Esophagus (tissue), 2 donors: Measurements from ENCODE around the gene PTK7. TPM values are rescaled to one million over a fixed set of nuclear protein-coding genes. Genes with fewer than 3 reads are reported as not detected.
"Not testable (repeated sequence)": the region's sequence is repeated elsewhere in the genome, so short reads cannot be mapped to it uniquely, and the experiment has no call there.

Experiments
- H3K27ac ChIP-seq, 2 donors: one replicate each; pipeline ENCODE4 v1.5.1; 2013; ENCODE audit warnings: low read depth in 2 of 2, mild to moderate bottlenecking in 2 of 2, inconsistent platforms in 1 of 2, low read length in 1 of 2, moderate library complexity in 1 of 2
- H3K27me3 ChIP-seq, 2 donors: one replicate each; pipeline ENCODE4 v1.6.1; 2013; ENCODE audit warnings: low read length in 2 of 2, control low read depth in 1 of 2, mild to moderate bottlenecking in 1 of 2; ENCODE audit not compliant: insufficient read depth in 2 of 2, control insufficient read depth in 1 of 2
- H3K36me3 ChIP-seq, 2 donors: one replicate each; pipeline ENCODE4 v1.6.1; 2013; ENCODE audit warnings: low read length in 1 of 2; ENCODE audit not compliant: control insufficient read depth in 2 of 2, insufficient read depth in 2 of 2
- H3K4me1 ChIP-seq, 2 donors: one replicate each; pipeline ENCODE4 v1.6.1; 2013; ENCODE audit warnings: low read length in 1 of 2; ENCODE audit not compliant: control insufficient read depth in 2 of 2, insufficient read depth in 2 of 2
- H3K4me3 ChIP-seq, 2 donors: one replicate each; pipeline ENCODE4 v1.5.1; 2013; ENCODE audit warnings: low read length in 2 of 2, mild to moderate bottlenecking in 2 of 2, low read depth in 1 of 2, moderate library complexity in 1 of 2
- H3K9me3 ChIP-seq, 2 donors: one replicate each; pipeline ENCODE4 v1.6.1; 2013; ENCODE audit warnings: mild to moderate bottlenecking in 2 of 2, low read depth in 1 of 2, low read length in 1 of 2, moderate library complexity in 1 of 2; ENCODE audit not compliant: control insufficient read depth in 2 of 2, insufficient read depth in 1 of 2
- WGBS, 2 donors: extraction: QIAGEN DNeasy Blood & Tissue Kit; methylation state at CpG; one replicate each; pipeline ENCODE4 v1.1.7; 2013; 5-methylcytosine and 5-hydroxymethylcytosine counted together
- polyA plus RNA-seq, 2 donors: library from polyadenylated mRNA; stranded (reverse); fragments of 200-250 nt; gene quantifications; one replicate each; pipeline ENCODE4 v1.2.3, GENCODE V29; 2013
- donor health status: healthy with polysubstance abuse.
- donor health status: Bipolar disorder and iron deficiency.

Gene PTK7
- polyA plus RNA-seq, 2 donors = 25.8 to 39.7 TPM

DNA sequence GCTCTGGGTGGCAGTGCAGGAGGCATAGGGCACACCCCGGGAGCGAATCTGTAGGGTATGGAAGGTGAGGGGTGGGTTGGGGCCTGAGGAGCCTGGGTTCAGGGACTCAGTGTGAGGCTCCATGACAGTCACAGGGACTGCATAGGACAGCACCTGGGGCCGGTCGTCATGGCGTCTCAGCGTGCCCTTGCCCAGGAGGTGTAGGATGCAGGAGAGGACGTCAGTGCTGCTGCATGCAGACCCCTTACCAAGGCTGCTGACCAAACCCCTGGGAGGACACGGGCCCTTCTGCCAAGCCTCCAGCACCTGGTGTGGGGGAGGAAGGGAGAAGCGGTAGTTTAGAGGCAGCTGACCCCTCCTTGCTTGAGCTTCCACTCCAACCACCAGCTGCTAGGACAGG, 38.4 kb upstream of the PTK7 start:
- WGBS, 2 donors = 89 to 90% methylated on average over 9 of the region's 9 CpGs
- H3K9me3 ChIP-seq = no peaks in the 10 kb centered on the region
- peaks cover under 1 to 36% of the 10 kb centered on the region in 2 donors for H3K36me3 ChIP-seq
- H3K27me3 ChIP-seq = no peaks in the 10 kb centered on the region
- H3K4me3 ChIP-seq = no peak overlapping the region
- H3K27ac ChIP-seq = no peak overlapping the region
- H3K4me1 ChIP-seq = no peaks in the 10 kb centered on the region

DNA sequence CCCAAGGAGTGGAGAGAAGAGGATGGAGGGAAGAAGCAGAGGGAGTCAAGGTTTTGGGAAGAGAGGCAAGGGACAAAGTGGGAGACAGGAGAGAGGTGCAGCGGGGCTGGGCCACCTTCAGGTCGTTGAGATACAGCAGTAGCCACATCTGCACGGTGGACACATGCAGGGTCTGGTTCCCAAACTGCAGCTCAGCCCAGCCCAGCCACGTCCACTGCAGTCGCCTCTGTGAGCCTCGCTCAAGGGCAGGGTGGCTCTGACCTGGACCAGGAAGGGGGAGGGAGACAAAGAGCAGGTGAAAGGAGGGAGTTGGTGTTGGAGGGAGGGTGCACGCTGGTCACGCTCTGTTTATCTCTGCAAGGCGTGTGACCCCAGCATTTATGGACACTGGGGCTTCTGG, 37.4 kb upstream of the PTK7 start:
- WGBS, 2 donors = 85% methylated on average over 9 of the region's 9 CpGs
- no peaks in the 10 kb centered on the region for H3K4me1 ChIP-seq
- H3K9me3 ChIP-seq = no peaks in the 10 kb centered on the region
- no peak overlapping the region for H3K27ac ChIP-seq
- no peak overlapping the region for H3K4me3 ChIP-seq
- peaks cover 8 to 45% of the 10 kb centered on the region in 2 donors for H3K36me3 ChIP-seq
- no peaks in the 10 kb centered on the region for H3K27me3 ChIP-seq

DNA sequence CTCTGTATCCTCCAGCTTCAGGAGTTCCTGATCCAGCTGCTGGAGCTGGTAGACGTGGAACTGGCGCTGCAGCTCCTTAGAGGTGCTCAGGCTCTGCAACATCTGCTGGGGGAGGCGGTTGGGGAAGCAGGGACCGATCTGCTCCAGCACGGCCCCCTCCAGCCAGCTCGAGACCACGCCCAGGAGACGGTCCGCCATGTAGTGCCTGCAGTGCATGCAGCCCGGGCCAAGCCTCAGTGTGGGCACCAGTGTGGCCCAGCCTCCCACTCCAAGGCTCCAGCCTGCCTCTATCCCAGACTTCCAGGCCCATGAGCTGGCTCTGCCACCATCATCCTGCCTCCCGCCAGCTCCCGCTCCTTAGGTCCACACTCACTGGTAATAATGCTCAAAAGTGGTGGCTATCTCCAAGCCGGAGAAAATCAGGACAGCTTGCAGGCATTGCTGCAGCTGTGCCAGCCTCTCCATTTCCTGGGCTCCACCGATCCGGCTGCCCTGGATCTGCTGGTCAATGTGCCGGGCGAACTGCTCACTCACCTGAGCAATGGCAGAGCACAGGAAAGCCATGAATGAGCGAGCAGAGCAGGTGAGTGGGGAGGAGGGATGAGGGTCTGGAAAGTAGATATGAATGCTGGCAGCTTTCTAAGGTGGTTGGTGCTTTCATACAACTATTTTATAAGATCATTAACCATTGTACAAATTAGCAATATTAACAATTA, 35.4 kb upstream of the PTK7 start:
- WGBS, 2 donors = 94% methylated on average over 18 of the region's 18 CpGs
- Histone ChIP-seq H3K4me3 (no peak overlapping the region), H3K27ac (no peak overlapping the region), H3K9me3 (no peaks in the 10 kb centered on the region), H3K36me3 (peaks cover 8 to 49% of the 10 kb centered on the region in 2 donors), H3K27me3 (no peaks in the 10 kb centered on the region), H3K4me1 (no peaks in the 10 kb centered on the region)

DNA sequence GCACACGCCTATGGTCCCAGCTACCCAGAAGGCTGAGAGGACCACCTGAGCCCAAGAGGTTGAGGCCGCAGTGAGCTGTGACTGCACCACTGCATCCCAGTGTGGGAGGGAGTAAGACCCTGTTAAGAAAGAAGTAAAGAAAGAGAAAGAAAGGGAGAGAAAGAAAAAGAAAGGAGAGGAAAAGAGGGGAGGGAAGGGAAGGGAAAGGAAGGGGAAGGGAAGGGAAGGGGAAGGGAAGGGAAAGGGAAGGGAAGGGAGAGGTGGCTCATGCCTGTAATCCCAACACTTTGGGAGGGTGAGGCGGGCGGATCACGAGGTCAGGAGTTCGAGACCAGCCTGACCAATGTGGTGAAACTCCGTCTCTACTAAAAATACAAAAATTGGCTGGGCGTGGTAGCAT, 34.6 kb upstream of the PTK7 start:
- not testable (repeated sequence) for H3K27ac ChIP-seq, H3K4me3 ChIP-seq, H3K9me3 ChIP-seq, H3K27me3 ChIP-seq, H3K4me1 ChIP-seq
- 94% methylated on average over 5 to 8 of the region's 8 CpGs for WGBS, 2 donors
- peaks cover 8 to 56% of the 10 kb centered on the region in 2 donors for H3K36me3 ChIP-seq

DNA sequence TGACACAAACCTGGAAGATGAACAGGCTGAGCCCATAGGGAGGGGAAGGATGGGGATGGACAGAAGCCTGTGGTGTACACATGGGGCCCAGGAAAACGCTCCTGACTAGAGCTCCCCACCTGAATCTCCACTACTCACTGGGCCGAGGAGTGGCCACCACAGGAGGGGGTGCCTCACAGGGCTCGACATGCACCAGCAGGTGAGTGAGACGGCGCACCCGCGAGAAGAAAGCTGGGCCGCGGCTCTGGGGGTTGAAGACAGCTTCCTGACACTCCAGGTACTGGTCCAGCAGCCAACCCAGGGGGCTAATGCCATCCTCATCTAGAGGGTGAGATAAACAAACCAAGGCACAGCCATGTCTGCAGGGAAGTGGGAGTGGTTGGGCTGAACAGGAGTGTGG, 32.8 kb upstream of the PTK7 start:
- Histone ChIP-seq H3K36me3 (peaks cover 12 to 54% of the 10 kb centered on the region in 2 donors), H3K9me3 (no peaks in the 10 kb centered on the region), H3K4me3 (no peak overlapping the region), H3K27me3 (no peaks in the 10 kb centered on the region), H3K27ac (no peak overlapping the region), H3K4me1 (no peaks in the 10 kb centered on the region)
- WGBS, 2 donors = 89 to 91% methylated on average over 9 of the region's 9 CpGs

DNA sequence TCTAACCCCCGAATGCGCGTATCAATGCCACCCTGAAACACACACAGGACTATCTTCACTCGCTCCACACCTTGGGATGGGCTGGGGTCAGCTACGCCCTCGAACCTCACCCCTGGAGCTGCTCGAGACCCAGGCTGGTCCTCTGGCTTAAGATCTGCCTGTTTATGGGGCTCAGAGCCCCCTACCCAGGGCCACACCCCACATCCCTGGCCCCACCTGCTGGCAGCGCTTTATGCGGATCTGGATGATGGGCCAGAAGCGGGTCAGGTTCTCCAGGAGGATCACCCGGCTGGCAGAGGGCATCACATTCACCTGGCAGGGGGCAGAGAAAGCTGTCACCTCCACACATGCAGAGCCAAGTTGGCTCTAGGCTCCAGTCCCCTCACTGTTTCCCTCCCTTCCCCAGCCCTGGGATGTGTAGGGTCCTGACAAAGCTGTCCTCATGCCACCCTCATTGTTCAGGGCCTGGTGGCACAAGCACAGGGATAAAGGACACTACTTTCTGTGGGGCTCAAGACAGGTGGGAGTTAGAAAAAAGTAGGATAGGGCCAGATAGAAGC, 30.7 kb upstream of the PTK7 start:
- Histone ChIP-seq H3K27me3 (no peaks in the 10 kb centered on the region), H3K4me1 (no peaks in the 10 kb centered on the region), H3K4me3 (no peak overlapping the region), H3K36me3 (peaks cover 13 to 44% of the 10 kb centered on the region in 2 donors), H3K27ac (no peak overlapping the region), H3K9me3 (no peaks in the 10 kb centered on the region)
- 92 to 94% methylated on average over 11 of the region's 11 CpGs for WGBS, 2 donors

DNA sequence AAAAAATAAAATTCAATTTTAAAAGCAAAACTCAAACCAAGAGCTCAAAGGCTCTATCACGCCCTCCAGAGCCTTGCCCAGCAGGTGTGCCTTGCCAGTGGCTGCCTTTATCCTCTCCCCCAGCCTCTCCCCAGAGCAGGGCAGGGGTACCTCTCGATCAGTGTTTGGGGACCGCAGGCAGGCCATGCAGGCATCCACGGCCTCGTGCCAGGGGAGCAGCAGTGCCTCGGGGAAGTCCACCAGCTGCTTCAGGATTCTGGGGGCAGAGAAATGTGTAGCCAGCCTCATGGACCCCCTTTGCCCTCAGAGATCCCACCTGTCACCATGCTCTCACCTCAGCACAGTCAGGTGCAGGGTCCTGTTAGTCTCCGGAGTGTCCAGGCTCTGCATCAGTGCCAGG, 28.1 kb upstream of the PTK7 start:
- Histone ChIP-seq H3K27me3 (no peaks in the 10 kb centered on the region), H3K27ac (no peak overlapping the region), H3K4me1 (peaks cover 0 to 9% of the 10 kb centered on the region in 2 donors), H3K36me3 (peaks cover 10 to 36% of the 10 kb centered on the region in 2 donors), H3K9me3 (no peaks in the 10 kb centered on the region), H3K4me3 (no peak overlapping the region)
- 90 to 93% methylated on average over 7 of the region's 7 CpGs for WGBS, 2 donors

DNA sequence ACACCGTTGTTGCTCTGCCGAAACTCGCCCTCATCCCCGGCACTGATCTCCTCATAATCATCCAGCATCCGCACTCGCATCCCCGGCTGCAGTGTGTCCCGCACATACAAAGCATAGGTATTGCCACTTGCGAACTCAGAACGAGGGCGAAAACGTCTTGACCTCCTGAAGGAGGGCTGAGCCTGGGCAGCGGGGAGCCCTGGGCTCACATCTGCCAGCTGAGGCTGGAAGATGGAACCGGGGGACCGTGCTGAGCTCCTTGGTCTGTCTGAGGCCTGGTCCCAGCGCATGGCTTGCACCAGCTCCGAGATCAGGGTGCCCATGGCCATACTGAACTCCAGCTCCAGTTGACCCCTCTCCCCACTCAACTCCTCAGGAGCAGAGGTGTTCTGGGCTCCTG, 25.1 kb upstream of the PTK7 start:
- Histone ChIP-seq H3K4me3 (no peak overlapping the region), H3K9me3 (no peaks in the 10 kb centered on the region), H3K4me1 (peaks cover 0 to 11% of the 10 kb centered on the region in 2 donors), H3K27ac (no peak overlapping the region), H3K27me3 (no peaks in the 10 kb centered on the region), H3K36me3 (peaks cover 5 to 25% of the 10 kb centered on the region in 2 donors)
- 95 to 96% methylated on average over 17 of the region's 17 CpGs for WGBS, 2 donors

DNA sequence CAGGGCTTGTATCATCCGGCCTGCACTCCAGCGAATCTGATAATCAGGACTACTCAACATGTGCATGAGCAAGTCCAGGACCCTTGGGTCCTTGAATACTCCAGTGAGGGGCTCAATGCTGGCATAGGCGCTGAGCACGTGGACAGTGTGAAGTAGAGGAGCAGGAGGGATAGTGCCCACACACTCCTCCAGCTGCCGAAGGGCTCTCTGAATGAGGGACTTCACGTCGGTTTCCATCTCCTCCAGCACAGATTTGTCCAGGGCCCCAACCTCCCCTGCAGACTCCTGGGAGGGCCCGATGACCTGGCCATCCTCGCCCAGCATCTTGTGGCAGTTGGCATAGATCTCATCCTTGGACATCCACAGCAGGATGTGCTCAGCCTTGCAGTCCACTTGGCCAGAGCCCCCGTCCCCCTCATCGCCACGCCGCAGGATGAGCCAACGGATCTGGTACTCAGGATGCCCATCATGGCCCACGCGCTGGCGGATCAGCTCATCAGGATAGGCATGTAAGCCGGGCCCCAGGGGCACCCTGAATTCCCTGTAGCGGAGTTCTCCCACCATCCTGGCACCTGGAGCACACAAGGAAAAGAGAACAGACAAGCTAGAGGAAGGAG, 23.8 kb upstream of the PTK7 start:
- Histone ChIP-seq H3K27ac (no peak overlapping the region), H3K4me1 (peaks cover 0 to 11% of the 10 kb centered on the region in 2 donors), H3K4me3 (no peak overlapping the region), H3K36me3 (peaks cover 5 to 17% of the 10 kb centered on the region in 2 donors), H3K9me3 (no peaks in the 10 kb centered on the region), H3K27me3 (no peaks in the 10 kb centered on the region)
- 88 to 89% methylated on average over 19 of the region's 19 CpGs for WGBS, 2 donors
